GM21576 (cell line): ENCODE data around the gene THRAP3.
"Not testable (repeated sequence)": the region's sequence is repeated elsewhere in the genome, so short reads cannot be mapped to it uniquely, and the experiment has no call there.

Source experiments
- ATAC-seq: cut with Tn5 transposase; IDR thresholded peaks from one replicate; pipeline ENCODE4 v1.9.1; 2021; ENCODE audit warnings: mild to moderate bottlenecking, moderate library complexity; ENCODE audit not compliant: unreplicated experiment

THRAP3 gene, protein sequence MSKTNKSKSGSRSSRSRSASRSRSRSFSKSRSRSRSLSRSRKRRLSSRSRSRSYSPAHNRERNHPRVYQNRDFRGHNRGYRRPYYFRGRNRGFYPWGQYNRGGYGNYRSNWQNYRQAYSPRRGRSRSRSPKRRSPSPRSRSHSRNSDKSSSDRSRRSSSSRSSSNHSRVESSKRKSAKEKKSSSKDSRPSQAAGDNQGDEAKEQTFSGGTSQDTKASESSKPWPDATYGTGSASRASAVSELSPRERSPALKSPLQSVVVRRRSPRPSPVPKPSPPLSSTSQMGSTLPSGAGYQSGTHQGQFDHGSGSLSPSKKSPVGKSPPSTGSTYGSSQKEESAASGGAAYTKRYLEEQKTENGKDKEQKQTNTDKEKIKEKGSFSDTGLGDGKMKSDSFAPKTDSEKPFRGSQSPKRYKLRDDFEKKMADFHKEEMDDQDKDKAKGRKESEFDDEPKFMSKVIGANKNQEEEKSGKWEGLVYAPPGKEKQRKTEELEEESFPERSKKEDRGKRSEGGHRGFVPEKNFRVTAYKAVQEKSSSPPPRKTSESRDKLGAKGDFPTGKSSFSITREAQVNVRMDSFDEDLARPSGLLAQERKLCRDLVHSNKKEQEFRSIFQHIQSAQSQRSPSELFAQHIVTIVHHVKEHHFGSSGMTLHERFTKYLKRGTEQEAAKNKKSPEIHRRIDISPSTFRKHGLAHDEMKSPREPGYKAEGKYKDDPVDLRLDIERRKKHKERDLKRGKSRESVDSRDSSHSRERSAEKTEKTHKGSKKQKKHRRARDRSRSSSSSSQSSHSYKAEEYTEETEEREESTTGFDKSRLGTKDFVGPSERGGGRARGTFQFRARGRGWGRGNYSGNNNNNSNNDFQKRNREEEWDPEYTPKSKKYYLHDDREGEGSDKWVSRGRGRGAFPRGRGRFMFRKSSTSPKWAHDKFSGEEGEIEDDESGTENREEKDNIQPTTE

DNA sequence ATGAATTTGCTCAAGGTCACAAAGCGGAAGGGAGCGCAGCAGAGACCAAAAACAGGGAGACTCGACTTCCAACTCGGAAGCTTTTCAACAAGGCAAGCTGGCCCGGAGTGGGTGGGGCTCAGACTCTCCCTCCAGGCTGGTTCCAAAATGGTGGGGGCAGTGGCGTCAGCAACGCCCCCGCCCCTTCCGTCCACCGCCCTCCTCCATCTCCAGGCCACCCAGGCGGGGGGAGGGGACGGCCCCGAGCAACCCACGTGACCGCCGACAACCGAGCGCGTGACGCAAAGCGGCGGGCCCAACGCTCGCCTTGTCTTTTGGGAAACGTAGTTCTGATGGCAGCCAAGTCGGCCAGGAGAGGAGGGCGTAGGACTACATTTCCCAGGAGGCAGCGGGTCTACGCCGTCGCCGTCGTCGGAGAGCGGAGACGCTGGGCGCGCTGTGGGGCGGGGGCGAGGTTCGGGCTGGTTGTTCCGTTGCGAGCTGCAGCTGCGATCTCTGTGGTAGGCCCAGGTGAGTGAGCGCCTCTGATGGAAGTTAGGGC, at the start of gene THRAP3:
TSS of gene THRAP3 (plus strand) at position 448 of the 541 bp plus-strand sequence. CDS start 58,121 bp downstream, outside the sequence.
- ATAC-seq: peak; percentile 86

DNA sequence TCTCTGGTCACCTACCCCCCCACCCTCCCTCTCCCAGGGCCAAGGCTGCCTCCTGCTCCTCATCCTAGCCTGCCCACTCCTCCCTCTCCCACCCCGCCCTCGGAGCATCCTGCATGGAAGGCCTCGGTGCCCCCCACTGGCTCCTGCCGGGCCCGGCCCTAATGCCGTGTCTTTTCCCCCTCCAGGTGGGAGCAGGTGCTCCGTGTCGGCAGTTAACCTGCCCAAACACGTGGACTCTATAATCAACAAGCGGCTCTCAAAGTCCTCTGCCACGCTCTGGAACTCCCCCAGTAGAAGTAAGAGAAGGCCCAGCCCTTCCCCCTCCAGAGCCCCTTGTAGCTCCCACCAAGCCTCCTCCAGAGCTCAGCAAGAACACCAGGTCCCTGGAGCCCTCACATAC, 49.5 kb upstream of the THRAP3 start:
- ATAC-seq: no peak

DNA sequence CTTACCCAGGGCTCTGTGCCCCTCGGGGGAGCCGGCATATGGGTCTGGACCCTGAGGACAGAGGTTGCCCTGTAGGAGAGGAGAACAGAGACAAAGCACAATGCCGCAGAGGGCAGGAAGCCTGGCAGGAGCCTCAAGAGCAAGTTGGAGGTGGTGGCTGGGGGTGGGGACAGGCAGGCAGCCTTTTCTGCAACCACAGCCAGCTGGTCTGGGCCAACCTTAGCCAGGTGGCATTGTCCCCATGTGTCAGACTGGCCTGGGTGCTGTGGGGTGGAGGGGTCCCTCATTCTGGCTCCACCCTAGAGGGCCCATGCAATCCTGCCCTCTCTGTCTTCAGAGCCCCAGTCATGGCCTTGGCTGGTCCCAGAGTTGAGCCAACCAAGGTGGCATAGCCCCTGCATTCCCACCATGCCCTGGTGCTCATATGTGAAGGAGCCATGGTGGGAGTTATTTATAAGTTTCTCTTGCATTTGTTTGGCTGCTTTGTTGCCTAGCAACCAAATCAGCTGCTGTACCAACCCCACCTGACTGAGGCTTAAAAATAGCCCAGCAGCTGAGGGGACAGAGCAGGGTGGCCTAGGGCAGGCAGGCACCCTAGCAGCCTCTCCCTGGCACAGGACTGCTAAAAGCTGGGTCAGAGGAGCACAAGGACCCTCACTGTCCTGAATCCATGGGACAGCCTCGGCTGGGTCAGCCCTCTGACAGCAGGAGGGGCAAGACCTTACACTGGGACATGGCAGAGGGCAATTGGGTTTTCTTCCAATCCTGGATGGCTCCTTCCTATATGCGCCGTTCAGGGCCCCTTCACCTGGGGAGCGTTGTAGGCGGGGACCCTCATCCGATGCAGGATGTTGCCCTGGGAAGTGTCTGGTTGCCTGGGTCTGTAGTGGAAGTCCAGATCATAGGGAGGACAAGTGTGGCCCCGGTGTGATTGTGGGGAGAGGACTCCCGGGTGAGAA, 48.8 kb upstream of the THRAP3 start:
- ATAC-seq: no peak

DNA sequence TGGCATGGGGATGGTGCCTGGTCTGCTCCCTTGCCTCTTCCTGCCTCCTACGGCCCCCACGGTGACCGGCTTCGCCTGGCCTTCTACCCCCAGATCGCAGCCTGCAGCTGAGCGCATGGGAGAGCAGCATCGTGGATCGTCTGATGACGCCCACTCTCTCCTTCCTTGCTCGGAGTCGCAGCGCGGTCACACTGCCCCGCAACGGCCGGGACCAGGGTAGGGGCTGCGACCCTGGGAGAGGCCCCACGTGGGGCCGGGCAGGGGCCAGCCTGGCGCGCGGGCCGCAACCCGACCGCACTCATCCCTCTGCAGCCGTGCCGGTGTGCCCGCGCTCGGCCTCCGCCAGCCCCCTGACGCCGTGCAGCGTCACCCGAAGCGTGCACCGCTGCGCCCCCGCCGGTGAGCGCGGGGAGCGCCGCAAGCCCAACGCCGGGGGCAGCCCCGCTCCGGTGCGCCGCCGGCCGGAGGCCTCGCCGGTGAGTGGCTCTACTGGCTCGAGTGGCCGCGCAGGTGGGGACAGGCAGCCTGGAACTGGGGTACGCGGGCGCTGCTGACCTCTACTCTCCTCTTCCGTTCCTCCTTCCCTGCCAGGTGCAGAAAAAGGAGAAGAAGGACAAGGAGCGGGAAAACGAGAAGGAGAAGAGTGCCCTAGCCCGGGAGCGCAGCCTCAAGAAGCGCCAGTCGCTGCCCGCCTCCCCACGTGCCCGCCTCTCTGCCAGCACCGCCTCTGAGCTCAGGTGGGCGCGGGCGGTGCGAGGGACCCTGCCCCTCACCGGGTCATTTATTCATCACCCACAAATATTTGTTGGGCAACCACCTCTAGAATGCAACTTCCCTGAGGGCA, 47.9 kb upstream of the THRAP3 start:
- ATAC-seq: no peak

DNA sequence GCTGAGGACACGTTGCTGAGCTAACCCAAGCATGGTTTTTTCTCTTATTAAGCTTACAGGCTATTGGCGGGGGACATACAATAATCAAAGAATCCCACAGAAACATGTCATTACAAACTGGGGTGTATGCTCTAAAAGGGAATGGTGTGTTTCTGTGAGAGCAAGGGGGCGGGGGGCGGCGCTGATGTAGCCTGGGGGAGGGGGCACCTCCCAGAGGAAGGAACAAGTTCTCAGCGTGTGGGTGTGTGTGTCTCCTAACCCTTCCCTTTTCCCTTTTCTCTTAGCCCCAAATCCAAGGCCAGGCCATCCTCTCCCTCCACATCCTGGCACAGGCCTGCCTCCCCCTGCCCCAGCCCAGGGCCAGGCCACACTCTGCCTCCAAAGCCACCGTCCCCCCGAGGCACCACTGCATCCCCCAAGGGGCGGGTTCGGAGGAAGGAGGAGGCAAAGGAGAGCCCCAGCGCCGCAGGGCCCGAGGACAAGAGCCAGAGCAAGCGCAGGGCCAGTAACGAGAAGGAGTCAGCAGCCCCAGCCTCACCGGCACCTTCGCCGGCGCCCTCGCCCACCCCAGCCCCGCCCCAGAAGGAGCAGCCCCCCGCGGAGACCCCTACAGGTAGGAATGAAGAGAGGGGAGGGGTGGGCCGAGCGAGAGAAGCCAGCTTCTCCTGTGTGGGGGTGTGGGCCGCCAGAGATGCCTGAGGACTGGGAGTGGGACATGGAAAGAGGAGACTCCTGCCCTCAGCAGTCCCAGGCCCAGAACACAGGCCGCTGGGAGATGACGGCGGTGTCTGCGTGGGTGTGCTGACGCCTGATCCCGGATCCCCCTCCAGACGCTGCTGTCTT, 46.4 kb upstream of the THRAP3 start:
- no peak for ATAC-seq

DNA sequence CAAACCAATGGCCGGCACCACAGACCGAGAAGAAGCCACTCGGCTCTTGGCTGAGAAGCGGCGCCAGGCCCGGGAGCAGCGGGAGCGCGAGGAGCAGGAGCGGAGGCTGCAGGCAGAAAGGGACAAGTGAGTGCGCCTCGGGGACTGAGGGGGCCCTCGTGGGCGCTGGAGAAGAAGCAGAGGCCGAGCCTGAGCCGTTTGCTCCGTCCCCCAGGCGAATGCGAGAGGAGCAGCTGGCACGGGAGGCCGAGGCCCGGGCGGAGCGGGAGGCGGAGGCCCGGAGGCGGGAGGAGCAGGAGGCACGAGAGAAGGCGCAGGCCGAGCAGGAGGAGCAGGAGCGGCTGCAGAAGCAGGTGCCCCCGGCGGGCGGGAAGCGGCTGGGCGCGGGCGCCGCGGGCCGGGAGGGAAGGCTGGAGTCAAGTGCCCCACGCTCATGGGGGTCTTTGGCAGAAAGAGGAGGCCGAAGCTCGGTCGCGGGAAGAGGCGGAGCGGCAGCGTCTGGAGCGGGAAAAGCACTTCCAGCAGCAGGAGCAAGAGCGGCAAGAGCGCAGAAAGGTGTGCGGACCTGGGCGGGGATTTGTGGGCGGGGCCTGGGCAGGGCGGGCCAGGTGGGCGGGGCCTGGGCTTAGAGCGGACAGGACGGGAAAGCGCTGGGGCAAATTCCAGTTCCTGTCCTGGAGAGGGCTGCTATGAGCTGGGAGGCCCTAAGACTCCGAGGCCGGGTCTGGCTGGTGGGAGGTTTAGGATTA, 45.6 kb upstream of the THRAP3 start:
- no peak for ATAC-seq

DNA sequence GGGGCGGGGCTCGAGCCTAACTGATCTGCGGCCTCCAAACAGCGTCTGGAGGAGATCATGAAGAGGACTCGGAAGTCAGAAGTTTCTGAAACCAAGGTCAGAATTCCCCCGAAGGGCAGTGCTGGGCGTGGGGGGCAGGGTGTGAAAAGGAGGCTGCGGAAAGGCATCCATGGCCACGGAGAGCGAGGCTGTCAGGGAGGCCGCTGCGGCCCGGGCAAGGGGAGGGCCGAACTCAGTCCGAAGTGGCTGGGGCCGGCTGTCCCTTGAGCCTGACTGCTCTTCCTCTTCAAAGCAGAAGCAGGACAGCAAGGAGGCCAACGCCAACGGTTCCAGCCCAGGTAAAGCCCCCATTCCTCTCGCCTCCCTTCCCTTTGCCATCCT, 45.0 kb upstream of the THRAP3 start:
- ATAC-seq: no peak

DNA sequence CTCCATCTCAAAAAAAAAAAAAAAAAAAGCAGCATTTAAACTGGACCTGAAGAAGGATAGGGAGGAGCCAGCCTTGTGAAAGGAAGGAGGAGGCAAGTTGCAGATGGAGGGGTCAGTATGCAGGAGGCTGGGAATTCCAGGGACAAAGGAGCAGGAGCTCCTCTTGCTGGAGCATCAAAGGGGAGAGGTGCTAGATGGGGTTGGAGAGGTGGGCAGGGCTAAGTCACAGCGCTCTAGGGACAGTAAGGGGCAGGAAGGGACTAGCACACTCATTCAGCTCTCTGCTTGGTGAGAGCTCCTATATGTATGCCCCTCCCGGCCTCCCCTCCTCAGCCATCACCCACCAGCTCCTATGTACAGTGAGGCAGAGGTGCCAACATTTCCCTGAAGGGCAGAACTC, 41.5 kb upstream of the THRAP3 start:
- ATAC-seq: no peak

DNA sequence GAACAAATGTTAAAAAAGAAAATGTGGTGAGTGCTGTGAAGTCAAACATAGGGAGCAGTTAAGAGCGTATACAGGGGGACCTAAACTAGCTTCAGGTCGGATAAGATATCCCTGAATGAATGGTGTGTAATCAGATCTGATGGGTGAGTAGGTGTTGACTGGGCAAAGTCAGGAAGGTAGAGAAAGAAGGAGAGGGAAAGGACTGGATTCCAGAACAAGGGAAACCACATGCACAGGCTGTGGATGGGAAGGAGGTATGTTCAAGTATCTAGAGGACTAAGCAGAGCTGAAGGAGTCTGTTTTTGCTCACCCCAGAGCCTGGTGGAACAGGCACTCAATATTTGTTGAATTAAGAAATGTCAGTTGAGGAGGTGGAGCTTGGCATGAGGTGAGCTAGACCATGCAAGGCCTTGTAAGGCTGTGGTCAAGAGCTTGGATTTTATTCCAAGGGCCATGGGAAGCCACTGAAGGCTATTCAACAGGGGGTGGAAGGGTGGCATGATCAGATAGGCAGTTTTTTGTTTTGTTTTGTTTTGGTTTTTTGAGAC, 40.9 kb upstream of the THRAP3 start:
- ATAC-seq: no peak

DNA sequence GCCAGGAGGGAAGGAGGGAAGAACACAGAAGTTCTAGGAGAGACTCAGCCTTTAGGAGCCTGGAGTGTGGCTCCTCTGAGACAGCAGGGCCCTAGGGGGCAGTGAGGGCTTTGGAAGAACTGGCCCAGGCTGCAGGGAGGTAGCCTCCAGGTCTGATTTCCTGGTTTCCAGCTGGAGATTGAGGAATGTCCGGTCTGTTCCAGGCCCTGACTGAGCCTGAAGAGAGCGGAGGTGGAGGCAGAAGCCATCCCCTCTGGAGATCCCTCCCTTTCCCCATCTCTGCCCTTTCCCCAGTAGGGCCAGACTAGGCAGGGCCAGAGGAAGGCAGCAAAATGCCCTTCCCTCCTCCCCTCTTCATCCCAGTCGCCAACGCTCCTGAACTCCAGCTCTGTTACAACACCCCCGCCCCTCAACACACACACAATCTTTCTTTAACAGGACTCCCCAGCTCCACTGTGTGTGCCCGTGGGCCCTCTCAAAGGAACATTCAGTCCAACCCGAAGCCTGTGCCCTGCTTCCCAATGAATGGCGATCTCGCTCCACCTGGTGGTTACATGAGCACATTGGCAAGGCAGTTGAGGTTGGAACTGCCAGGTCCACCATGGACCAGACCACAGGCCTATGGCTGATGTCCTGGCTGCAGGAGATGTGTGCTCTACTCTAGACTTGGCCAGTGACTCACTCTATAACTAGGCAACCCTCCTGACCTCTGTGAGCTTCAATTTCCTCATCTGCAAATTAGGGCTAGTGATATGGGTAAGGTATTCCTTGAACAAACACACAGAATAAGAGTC, 36.2 kb upstream of the THRAP3 start:
- peak; percentile 79 for ATAC-seq

DNA sequence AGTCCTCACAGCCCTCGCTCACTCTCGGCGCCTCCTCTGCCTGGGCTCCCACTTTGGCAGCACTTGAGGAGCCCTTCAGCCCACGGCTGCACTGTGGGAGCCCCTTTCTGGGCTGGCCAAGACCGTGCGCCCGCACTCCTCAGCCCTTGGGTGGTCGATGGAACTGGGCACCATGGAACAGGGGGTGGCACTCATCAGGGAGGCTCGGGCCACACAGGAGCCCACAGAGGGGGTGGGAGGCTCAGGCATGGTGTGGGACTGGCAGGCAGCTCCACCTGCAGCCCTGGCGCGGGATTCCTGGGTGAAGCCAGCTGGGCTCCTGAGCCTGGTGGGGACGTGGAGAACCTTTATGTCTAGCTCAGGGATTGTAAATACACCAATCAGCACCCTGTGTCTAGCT, 27.4 kb upstream of the THRAP3 start:
- not testable (repeated sequence) for ATAC-seq

DNA sequence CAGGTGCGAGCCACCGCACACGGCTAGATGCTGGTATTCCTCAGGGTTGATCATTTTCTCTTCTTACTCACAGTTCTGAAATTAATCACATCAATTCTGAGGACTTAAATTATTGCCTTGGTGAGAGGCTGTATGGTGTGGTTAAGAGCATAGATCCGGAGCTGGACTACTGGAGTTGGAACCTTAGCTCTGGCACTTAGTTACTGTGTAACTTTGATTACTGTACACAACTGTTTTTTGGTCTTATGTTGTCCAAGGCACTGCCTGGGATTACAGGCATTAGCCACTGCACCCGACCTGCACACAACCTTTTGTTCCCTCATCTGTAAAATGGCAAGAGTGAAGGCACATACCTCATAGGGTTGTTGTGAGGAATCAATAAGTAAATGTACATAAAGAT, 25.6 kb upstream of the THRAP3 start:
- no peak for ATAC-seq

DNA sequence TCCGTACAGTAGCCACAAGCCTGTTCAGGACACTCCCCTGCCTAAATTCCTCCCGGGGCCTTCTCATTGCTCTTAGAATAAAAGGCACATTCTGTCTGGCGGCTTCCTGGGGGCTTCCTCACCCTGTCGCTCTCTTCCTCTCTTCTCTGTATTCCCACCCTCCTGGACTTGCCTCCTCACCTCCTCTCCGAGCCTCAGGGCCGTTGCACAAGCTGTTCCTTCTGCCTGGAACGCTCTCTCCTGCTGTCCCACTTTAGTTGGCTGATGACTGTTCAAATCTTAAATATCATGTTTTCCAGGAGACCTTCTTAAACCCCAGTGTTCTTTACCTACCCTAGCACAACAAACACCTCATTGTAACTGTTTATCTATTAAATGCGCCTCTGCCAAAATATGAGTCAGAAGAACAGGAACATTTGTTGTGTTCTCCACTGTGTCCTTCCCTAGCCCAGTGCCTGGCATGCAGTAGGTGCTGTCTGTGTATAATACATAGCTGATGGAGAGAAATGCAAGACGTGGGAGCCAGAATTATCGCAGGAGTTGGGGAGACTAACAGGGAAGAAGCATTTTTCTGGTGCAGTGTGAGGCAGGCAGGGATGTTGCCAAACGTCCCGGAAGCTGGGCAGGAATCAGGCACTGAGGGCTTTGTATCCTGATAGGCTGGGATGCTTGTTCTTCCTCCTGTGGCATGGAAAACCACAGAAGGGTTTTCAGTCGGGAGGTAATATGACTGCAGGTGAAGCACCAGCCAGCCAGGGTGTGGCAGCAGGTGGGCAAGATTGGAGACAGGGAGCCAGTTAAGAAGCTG, 24.1 kb upstream of the THRAP3 start:
- no peak for ATAC-seq

DNA sequence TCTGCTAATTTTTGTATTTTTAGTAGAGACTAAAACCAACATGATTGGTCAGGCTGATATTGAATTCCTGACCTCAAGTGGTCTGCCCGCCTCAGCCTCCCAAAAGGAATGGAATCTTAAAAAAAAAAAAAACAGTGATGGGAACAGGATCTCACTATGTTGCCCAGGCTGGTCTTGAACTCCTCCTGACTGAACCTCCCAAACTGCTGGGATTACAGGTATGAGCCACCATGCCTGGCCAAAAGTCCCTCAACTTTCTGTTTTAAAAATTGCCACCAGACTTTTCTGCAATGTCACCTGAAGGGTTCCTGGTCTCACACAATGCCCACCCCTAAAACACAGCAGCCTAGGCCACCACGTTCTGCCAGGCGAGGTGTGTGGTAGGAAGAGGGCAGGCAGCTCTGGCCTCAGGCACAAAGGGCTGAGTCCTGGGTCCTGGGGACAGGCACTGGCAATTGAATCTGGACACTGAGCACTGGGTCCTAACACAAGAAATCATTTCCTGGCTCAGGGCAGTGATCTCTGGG, 21.2 kb upstream of the THRAP3 start:
- no peak for ATAC-seq

DNA sequence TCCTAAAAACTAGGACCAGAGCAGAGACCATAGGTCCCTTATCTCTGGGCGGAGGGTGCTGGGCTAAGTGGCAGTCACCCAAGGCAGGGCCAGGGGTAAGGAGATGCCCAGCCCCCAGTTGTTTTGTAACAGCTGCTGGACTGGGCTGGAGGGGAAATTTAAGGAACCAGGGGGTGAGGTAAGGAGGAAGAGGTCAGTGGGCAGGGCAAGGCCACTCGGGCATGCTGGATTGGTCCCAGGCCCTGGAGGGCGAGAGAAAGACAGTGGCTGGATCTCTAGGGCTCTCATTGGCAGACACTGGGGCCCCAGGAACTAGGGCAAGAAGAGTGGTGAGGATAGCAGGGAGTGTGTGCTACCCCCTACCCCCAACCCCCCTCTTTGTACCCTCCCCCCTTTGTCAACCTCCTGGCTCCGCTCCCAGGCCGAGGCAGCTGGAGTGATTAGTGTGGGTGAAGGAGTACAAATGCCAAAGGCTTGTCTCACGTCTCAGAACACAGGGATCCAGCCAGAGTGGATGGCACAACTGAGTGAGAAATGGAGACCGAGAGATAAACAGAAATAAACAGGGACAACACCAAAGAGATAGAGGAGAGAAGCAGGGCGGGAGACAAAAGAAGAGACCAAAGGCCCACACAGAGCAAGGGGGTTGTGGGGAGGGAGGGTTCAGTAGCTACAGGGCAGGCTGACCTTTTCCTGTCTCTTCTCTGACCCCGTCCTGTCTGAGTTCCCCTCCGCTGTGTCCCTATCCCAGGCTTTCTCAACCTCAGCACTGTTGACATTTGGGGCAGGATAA, 20.5 kb upstream of the THRAP3 start:
- no peak for ATAC-seq
